Measurements from ENCODE around the gene LYZL1. TPM values are rescaled to one million over a fixed set of nuclear protein-coding genes. Genes with fewer than 3 reads are reported as not detected.

LYZL1 gene
- total and polyA plus RNA-seq, 2 of the 8 experiments (the other 6 are each of a cell fraction or from before 2014, with no cell fraction given), result not detected

GRCh38 chr10:29344073-29344820 is 55.4 kb downstream of the LYZL1 start (continued):
- TF ChIP-seq, protein P1, sequence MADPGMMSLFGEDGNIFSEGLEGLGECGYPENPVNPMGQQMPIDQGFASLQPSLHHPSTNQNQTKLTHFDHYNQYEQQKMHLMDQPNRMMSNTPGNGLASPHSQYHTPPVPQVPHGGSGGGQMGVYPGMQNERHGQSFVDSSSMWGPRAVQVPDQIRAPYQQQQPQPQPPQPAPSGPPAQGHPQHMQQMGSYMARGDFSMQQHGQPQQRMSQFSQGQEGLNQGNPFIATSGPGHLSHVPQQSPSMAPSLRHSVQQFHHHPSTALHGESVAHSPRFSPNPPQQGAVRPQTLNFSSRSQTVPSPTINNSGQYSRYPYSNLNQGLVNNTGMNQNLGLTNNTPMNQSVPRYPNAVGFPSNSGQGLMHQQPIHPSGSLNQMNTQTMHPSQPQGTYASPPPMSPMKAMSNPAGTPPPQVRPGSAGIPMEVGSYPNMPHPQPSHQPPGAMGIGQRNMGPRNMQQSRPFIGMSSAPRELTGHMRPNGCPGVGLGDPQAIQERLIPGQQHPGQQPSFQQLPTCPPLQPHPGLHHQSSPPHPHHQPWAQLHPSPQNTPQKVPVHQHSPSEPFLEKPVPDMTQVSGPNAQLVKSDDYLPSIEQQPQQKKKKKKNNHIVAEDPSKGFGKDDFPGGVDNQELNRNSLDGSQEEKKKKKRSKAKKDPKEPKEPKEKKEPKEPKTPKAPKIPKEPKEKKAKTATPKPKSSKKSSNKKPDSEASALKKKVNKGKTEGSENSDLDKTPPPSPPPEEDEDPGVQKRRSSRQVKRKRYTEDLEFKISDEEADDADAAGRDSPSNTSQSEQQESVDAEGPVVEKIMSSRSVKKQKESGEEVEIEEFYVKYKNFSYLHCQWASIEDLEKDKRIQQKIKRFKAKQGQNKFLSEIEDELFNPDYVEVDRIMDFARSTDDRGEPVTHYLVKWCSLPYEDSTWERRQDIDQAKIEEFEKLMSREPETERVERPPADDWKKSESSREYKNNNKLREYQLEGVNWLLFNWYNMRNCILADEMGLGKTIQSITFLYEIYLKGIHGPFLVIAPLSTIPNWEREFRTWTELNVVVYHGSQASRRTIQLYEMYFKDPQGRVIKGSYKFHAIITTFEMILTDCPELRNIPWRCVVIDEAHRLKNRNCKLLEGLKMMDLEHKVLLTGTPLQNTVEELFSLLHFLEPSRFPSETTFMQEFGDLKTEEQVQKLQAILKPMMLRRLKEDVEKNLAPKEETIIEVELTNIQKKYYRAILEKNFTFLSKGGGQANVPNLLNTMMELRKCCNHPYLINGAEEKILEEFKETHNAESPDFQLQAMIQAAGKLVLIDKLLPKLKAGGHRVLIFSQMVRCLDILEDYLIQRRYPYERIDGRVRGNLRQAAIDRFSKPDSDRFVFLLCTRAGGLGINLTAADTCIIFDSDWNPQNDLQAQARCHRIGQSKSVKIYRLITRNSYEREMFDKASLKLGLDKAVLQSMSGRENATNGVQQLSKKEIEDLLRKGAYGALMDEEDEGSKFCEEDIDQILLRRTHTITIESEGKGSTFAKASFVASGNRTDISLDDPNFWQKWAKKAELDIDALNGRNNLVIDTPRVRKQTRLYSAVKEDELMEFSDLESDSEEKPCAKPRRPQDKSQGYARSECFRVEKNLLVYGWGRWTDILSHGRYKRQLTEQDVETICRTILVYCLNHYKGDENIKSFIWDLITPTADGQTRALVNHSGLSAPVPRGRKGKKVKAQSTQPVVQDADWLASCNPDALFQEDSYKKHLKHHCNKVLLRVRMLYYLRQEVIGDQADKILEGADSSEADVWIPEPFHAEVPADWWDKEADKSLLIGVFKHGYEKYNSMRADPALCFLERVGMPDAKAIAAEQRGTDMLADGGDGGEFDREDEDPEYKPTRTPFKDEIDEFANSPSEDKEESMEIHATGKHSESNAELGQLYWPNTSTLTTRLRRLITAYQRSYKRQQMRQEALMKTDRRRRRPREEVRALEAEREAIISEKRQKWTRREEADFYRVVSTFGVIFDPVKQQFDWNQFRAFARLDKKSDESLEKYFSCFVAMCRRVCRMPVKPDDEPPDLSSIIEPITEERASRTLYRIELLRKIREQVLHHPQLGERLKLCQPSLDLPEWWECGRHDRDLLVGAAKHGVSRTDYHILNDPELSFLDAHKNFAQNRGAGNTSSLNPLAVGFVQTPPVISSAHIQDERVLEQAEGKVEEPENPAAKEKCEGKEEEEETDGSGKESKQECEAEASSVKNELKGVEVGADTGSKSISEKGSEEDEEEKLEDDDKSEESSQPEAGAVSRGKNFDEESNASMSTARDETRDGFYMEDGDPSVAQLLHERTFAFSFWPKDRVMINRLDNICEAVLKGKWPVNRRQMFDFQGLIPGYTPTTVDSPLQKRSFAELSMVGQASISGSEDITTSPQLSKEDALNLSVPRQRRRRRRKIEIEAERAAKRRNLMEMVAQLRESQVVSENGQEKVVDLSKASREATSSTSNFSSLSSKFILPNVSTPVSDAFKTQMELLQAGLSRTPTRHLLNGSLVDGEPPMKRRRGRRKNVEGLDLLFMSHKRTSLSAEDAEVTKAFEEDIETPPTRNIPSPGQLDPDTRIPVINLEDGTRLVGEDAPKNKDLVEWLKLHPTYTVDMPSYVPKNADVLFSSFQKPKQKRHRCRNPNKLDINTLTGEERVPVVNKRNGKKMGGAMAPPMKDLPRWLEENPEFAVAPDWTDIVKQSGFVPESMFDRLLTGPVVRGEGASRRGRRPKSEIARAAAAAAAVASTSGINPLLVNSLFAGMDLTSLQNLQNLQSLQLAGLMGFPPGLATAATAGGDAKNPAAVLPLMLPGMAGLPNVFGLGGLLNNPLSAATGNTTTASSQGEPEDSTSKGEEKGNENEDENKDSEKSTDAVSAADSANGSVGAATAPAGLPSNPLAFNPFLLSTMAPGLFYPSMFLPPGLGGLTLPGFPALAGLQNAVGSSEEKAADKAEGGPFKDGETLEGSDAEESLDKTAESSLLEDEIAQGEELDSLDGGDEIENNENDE (IDR thresholded peaks at IDR 0.05; ENCODE audit: insufficient replicate concordance, low read length), result no peak
- TF ChIP-seq RNF2 (IDR thresholded peaks at IDR 0.05; ENCODE audit: borderline replicate concordance, low read depth, low read length, missing control alignments, poor library complexity, severe bottlenecking) (no peak), KDM4A (IDR thresholded peaks at IDR 0.05; ENCODE audit: low read depth, low read length, severe bottlenecking) (no peak), SP4 (IDR thresholded peaks at IDR 0.05; ENCODE audit: low read length) (no peak), TAF1 (IDR thresholded peaks at IDR 0.05; ENCODE audit: low read depth, low read length) (no peak), CBX8 (IDR thresholded peaks at IDR 0.05; ENCODE audit: borderline replicate concordance, low read depth, low read length) (no peak), PHF8 (conservative IDR thresholded peaks at IDR 0.05; ENCODE audit: low read depth, low read length) (no peak), POLR2AphosphoS5 (IDR thresholded peaks at IDR 0.05; ENCODE audit: low read depth, low read length) (no peak), CHD1 (IDR thresholded peaks at IDR 0.05; ENCODE audit: low read depth, low read length) (no peak)

All from H1 (cell line).